Iris pigment epithelial cell (primary cell): ENCODE data around the gene SLC4A8.
"Not testable (repeated sequence)": the region's sequence is repeated elsewhere in the genome, so short reads cannot be mapped to it uniquely, and the experiment has no call there.

Source experiments
- DNase-seq: peaks from one replicate; pipeline ENCODE4 v3.0.0-alpha.2; 2011; ENCODE audit warnings: low read depth

SLC4A8 gene

DNA sequence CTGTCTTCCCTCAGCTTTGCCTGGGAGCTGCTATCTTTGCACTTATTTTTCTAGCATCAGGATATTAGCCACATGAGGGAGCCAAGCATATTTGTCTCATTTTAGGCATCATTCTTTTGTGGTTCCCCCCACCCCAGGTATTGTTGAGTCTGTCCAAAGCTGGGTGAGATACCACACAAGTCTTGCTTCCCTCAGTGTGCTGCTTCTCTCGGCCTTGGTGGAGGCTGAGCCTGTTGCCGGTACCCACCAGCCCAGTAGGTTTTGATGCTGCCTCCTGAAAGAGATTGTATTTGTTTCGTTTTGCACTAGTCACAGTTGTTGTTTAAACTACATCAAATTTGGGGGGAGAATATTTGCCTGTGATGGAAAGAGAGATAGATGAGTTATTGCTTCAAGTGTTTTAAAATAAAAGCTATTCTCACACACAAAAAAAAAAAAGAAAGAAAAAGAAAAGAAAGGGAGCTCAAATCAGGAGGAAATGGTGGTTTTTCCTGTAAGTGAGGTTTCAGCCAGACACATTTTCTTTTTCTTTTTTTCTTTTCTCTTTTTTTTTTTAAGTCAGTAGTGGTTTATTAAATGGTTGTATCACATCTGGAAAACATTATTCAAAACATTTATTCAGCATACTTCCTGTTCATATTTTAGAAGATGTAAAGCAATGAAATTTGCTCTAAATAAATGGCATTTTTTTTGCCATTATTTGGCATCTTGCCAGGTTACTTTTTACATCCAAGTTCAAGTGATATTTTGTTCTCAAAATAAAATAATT lies 58.5 kb downstream of the SLC4A8 start:
- no peak for DNase-seq

DNA sequence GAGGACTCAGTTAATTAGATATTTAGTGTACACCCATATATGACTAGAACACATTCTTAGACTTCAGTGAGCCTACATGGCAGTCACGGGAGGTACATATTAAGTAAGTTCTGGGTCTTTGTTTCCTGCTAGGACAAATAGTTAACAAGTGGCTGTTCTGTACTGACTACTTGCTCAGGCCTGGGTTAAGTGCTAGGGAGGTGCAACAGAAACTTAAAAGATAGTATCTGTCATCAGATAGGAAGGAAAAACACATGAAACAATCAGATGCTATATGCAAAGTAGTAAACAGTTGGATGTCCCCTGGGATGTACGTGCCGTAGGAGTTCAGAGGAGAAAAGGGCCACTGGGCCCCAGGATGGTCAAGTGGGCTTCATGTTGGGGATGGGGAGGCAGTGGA lies 59.5 kb downstream of the SLC4A8 start:
- no peak for DNase-seq

DNA sequence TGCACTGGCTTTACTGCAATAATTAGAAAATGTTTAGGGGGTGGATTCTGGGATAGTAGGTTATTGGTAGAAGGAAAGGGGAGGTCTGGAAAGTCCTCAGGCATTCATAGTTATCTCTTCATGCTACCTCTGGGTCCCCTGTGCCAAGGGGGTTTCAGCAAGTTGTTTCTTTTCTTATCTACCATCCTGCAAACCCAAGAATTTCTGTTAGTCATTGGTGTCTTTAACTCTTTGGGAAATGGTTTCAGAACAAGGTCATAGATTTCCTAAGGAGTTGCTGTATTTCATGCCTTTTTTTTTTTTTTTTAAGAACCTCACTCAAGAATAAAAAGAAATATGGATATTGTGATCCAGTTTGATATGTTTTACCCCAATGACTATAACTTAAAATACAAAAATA lies 63.6 kb downstream of the SLC4A8 start:
- DNase-seq, result no peak

DNA sequence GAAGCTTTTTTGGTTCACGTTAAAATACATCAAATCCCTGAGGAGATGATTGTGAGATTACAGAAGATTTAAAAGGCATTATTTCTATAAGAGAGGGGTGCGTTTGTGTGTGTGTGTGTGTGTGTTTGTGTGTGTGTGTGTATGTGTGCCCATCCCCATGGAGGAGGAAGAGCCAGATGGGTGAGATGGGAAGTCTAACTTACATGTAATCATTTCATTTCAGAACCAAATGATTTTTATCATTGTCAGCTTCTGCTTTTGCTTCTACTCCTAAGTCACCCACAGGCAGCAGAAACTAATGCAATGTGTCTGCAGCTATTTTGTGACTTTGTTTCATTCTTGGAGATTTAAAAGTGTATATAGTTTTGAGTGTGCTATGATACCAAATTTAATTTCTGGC lies 68.7 kb downstream of the SLC4A8 start:
- DNase-seq, result no peak

DNA sequence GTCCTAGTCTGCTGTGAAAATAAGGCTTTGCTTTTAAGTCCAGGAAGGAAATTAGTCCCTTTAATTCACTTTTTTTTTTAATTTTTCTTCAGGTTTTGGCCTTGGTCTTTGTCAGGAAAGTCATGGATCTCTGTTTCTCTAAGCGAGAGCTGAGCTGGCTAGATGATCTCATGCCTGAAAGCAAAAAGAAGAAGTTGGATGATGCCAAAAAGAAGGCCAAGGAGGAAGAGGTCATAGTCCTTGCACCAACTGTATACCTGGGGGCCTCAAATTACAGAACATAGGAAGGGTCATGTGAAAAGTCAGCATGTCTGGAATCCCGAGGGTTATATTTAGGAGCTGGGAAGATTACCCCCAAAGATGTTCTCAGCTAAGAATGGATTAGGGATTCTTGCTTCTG lies 72.3 kb downstream of the SLC4A8 start:
- no peak for DNase-seq

DNA sequence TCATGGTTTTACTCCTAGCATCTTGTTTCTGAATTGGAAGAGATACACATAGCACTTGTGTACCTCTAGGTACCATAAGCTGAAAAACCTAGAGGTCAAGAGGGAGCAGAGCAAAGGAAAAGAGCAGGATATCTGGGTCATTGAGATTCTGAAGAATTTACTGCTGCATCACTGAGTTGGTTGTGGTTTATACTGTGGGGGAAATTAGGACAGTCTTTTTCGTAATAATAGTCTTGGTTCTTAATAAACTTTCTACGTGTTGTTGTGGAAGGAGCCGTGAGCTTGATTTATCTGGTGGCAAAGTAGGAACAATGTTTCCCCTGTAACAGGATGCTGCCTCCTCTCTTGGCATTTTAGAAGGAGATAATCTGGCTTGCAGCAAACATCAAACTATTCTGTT lies 80.2 kb downstream of the SLC4A8 start:
- no peak for DNase-seq

DNA sequence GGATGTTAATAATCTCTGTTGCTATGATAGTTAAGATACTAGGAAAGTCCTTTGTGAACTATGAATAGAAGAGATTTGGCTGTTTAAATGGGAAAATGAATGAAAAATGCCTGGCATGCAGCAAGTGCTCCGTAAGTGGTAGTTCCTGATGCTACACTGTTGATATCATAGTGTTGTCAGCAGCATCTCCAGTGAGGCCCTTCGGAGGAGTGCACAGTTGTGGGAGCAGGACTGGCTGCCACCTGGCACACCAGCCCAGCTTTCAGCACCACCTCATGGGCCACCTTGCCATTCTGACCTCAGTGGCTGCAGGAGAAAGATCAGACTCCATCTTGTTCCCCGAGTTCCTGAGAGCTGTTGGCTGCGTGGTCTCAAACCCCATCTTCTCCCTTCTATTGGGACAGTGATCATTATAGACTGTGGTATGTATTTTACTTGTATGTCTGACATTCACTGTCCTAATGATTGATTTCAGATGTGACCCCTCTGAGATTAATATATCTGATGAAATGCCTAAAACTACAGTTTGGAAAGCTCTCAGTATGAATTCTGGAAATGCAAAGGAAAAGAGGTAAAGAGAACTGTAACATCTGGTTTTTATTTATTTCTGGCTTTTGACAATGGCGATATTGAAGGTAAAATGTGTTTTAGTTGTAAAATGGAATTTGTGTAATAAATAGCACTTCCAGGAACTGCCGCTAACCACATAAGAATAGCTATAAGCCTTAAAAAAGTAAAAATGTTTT lies 80.9 kb downstream of the SLC4A8 start:
- no peak for DNase-seq

DNA sequence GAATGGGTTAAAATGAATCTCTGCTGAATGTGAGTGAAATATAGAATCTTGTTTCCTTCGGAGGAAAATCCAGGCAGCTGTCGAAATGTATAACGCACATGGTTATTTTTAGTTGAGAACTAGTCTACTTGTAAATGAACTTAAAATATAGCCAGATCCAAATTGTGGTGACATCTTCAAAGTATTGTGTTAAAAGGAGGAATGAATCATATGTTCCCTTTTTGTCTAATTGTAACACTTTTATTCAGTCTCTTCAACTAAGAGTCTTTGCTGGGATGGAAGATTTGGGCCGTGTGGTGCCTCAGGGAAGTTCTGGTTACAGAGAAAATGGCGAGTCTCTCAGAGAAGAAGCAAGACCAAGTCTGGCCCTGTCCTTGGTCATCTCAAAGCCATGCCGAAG lies 82.5 kb downstream of the SLC4A8 start:
- DNase-seq, result no peak

DNA sequence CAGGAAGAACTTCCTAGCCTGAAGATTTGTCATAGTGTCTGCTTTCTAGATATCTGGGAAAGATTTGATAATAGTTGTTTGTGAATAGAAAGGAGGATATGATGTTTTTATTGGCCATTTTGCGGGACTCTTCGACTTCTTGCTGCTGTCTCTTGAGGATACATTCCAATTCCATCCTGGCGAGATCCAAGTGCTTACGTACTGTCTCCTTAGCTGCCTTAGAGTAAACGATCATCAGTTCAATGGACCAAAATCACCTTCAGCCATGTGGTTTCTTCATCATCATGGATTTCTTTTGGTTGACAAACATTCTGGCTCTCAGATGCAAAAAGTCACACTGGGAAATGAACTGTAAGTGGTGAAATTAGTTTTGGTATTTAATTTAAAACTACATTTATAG lies 83.7 kb downstream of the SLC4A8 start:
- DNase-seq, result no peak

DNA sequence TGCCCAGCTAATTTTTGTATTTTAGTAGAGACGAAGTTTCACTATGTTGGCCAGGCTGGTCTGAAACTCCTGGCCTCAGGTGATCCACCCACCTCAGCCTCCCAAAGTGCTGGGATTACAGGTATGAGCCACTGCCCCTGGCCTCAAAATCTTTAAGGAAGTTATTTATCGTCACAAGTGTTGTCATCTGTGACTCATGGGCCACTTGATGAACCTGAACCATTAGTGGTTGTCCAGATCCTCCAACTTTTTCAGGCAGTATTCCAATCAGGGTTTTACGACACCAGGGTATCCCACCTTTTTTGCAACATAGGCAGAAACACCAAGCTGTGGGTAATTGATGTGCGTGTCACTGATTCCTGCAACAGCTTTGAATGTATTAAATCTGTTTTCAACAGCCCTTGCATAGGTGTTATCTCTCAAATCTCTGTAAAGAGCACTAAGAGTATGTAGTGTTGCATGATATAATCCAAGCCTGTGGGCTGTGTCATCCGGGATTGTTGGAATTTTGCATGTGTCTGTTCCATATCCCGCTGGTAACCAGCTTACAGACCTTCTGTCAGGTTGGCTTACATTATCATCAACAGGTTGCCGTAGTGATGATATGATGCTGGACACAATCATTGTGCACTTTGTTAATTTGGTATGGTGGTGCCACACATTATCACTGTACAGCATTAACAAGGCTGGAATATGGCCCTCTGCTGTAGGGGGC lies 87.1 kb downstream of the SLC4A8 start:
- no peak for DNase-seq

DNA sequence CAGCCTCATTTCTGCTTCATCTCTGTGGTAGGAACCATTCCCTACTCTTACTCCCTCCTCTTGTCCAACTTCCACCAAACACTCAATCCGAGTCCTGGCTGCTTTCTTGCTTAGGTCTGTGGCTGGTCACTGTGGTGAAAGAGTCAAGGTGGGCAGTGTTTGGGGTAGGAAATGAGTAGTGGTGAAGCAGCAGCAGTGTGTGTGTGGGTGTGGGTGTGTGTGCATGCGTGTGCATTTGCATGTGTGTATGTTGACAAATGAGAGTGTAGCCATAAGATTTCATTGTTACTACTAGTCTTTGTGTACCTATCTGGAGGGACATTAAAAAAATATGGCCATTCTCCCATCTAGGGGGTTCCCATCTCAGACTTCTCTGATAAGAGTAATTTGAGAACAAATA lies 87.8 kb downstream of the SLC4A8 start:
- no peak for DNase-seq

DNA sequence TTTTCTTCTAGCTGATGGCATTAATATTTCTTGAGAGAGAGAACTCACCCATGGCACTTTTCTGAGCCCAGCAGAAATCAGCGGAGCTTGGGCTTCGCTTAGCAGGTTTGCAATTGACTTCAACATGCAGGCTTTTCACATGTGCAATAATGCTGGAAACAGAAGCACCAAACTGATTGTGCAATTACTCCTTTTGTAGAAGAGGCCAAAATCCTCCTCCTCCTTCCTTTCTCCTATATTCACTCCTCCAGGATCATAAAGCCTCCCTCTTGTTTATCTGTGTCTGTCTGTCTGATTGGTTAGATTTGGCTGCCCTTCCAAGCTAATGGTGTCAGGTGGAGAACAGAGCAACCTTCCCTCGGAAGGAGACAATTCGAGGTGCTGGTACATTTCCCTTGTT lies 90.4 kb downstream of the SLC4A8 start:
- DNase-seq, result not testable (repeated sequence)

DNA sequence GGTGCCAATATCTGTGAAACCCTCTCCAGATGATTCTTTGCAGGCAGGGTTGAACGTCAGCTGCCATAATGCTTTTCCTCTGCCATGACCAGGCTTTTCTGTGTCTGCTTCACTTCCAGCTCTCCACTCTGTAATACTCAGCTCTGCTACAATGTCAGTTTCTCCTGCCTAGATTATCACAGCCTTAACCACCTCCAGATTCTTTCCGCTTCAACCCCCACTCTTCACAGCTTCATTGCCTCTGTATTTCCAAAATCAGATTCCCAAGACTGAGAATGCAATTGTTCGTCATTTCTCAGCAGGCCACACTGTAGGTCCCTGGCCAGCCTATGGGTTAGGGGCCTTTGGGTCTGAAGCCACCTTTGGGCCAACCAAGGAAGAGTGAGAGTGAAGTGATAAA lies 92.7 kb downstream of the SLC4A8 start:
- DNase-seq, result no peak

DNA sequence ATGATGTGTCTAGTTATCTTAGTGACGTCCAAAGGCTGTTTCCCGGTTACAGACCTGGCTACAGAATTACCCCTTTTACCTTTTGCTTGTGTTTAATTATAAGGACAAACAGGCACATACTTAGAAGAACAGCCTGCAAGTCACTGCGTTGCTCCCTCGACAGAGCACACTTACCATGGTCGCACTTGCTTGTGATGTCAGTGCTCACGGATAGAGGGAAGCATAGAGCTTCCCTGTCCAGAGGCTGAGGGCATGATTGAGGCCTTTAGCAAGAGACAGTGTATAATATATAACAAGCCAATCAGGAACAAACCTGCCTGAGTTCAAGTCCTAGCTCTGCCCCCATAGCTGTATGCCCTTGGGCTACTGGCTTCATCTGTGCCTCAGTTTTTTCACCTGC lies 93.2 kb downstream of the SLC4A8 start:
- no peak for DNase-seq

DNA sequence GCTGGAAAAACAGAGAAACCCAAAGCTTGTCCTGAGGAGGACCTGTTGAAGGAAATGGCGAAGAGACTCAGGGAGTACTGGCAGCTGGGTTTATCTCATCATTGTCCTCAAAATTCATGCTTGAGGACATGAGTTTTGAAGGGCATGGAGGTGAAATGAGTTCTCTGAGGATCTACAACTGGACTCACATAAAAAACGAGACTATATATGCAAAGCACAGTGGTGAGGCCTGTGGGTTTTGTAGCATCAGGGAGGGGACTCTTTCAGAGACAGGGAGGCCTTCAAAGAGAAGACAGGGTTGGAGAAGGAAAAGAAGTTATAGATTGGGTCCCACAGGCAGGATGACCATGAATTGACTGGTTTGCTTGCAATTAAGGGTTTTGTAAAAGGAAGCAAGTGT lies 95.1 kb downstream of the SLC4A8 start:
- no peak for DNase-seq

DNA sequence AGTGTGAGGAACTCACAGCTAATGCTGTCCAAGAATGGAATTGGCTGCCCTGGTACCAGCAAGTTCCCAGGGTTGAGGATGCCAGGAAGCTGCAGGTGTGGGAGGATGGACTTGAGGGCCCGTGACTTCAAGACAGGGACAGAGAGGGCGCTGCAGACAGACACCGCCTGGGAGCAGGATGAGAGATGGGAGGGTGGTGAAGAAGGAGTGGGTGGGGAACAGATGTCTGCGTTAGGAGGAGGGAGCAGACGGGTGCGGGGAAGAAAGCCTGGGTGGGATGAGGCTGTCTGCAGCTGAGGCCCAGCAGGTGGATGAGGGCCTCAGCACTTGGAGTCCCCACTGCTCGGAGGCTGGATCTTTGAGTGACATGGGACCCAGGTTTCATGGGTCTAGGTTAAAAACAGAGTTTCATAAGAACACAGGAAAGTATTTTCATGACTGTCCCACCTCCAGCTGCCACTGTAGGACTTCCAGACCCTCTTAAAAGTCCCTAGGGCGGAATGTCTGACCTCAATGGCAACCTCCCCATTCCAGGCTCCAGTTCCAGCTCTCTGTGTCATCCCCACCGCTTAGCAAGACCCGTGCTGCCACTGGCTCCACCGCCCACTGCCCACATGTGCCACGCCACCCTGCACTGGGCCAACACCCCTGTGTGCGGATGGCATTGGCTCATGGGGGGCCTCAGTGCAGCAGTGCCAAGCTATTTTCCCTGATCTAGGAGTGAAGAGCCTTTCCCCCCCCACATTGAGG lies 96.1 kb downstream of the SLC4A8 start:
- no peak for DNase-seq

DNA sequence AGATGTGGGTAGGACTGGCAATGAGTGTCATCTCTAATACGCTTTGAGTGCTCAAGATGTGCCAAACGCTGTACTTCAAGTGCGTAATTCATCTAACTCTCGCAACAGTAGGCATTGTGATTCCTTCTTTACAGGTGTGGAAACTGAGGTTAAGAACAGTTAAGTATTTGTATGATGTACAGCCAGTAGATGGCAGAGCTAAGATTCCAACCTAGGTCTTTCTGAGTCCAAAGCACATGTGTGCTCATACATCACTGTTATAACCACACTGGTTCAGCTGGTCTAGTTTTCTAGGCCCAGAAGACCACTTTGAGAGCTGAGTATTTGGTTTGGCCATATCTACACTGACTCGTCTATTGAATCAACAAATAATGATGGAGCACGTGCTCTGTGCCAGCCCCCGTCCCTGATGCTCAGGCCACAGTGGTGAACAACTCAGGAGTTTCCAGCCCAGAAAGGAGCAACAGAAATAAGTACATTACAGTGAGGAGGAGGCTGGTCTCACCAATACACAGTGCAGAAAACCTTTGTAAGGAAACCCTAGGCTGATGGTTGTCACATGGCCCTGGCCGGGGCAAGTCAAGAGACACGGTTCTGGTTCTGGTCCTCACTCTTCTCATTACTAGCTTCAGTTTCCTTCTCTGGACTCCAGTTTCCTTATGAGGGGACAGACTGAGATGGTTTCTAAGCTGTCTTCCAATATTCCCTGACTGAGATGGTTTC lies 97.1 kb downstream of the SLC4A8 start:
- peak; percentile 24 for DNase-seq

DNA sequence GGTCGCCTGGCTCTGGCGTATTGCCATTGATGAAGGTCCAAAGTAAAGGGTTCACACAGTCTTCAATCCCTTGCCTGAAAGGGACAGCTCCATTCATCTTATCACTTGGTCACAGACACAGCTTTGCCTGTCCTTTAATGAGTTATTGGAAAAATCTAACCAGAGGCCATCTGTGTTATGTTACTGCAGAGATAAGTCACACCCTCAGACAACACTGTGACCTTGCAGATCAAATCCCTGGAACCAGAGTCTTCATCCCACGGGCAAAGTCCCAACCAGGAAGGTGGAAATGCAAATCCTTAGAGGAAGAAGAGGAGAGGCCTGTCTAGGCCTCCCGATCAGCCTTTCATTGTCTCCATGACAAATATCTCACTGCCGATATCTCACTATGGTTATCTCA lies 98.1 kb downstream of the SLC4A8 start:
- no peak for DNase-seq

DNA sequence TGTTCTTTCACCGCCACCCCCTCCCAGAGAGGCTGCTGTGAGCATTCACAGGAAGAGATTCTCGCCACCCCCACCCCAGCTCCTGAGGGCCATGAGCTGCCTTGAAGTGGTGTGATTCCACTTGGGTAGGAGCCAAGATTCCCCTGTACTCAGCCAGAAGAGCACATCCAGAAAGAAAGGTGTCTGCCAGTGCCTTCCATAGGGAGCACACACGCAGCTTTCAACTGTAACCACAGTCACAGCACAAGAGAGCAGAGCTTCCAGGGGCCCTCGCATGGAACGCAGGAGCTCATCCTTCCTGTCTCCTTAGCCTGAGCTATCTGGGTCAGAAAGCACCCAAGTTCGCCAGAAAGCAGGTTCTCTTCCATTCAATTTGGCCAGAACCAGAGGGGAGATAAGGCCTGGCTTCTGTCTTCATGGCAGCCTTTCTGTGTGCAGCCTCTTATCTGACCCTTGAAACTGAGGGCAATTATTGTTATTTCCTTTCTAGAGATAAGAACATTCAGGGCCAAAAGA lies 99.8 kb downstream of the SLC4A8 start:
- DNase-seq, result no peak

DNA sequence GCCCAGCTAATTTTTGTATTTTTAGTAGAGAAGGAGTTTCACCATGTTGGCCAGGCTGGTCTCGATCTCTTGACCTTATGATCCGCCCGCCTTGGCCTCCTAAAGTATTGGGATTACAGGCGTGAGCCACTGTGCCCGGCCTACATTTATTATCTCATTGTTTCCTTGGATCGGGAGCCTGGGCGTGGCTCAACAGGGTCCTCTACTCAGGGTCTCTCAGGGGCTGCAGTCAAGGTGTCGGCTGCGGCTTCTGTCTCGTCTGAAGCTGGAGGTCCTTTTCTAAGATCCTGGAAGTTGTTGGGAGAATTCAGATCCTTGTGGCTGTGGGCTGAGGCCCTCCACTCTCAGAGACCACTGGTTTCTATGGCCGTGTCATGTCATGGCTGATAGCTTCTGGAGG lies 100.9 kb downstream of the SLC4A8 start:
- no peak for DNase-seq

DNA sequence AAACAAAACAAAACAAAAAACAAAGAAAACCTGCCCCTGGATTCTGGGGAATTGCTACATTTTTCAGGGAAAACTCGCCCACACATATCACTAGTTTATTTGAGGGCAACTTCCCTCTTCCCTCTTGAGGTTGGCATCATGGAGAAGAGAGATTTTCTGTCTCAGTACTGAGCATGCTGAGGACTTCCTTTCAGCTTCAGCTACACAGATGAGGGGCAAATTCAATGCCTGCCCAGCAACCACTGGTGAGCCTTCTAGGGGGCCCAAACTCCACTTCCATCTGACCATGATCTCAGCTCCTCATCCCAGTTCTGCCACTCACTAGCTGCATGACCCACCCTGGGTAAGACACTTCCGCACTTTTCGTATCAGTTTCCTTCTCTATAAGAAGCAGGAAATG lies 103.3 kb downstream of the SLC4A8 start:
- DNase-seq, result no peak
